Neural cell (in vitro differentiated cells): Measurements from ENCODE around the gene SNAPC2. TPM values are rescaled to one million over a fixed set of nuclear protein-coding genes. Genes with fewer than 3 reads are reported as not detected.

Experiments
- H2AFZ ChIP-seq: fragments of 200-600, 300-800 bp; sonication (generic), shearing (Covaris generic); 2 replicates; pipeline ENCODE4 v1.6.0; 2014; ENCODE audit warnings: low read depth, mild to moderate bottlenecking, antibody characterized with exemption, low read length, moderate library complexity
- H3F3A ChIP-seq: fragments of 200-600 bp; shearing (Covaris generic); 2 replicates; pipeline ENCODE4 v1.6.1; 2016; ENCODE audit warnings: mild to moderate bottlenecking, moderate library complexity, mixed read lengths, antibody characterized with exemption, low read length; ENCODE audit not compliant: insufficient read depth, poor library complexity, severe bottlenecking
- H3K27ac ChIP-seq: fragments of 200-600, 300-800 bp; sonication (generic), shearing (Covaris generic); 2 replicates; pipeline ENCODE4 v1.5.1; 2014; ENCODE audit warnings: mild to moderate bottlenecking, low read length, moderate library complexity
- H3K27me3 ChIP-seq: fragments of 300-800, 200-600 bp; sonication (generic), shearing (Covaris generic); 2 replicates; pipeline ENCODE4 v1.6.0; 2014; ENCODE audit warnings: mild to moderate bottlenecking, low read depth, low read length, moderate library complexity; ENCODE audit not compliant: insufficient read depth
- H3K36me3 ChIP-seq: fragments of 300-800, 200-600 bp; sonication (generic), shearing (Covaris generic); 2 replicates; pipeline ENCODE4 v1.5.1; 2014; ENCODE audit warnings: mild to moderate bottlenecking, antibody characterized with exemption, low read length, moderate library complexity; ENCODE audit not compliant: insufficient read depth
- H3K4me2 ChIP-seq: fragments of 300-800, 200-600 bp; sonication (generic), shearing (Covaris generic); 2 replicates; pipeline ENCODE4 v1.6.0; 2014; ENCODE audit warnings: mild to moderate bottlenecking, low read length
- H3K4me3 ChIP-seq: fragments of 300-800, 200-600 bp; sonication (generic), shearing (Covaris generic); 2 replicates; pipeline ENCODE4 v1.5.1; 2014; ENCODE audit warnings: mild to moderate bottlenecking, low read length, moderate library complexity
- H3K79me2 ChIP-seq: fragments of 200-600 bp; shearing (Covaris generic); replicated peaks from 2 replicates; pipeline ENCODE4 v1.6.0; 2014; ENCODE audit warnings: mild to moderate bottlenecking, low read length, moderate library complexity; ENCODE audit not compliant: insufficient read depth
- H3K9ac ChIP-seq: fragments of 300-800, 200-600 bp; sonication (generic), shearing (Covaris generic); 2 replicates; pipeline ENCODE4 v1.6.1; 2016; ENCODE audit warnings: mild to moderate bottlenecking, low read length, mixed read lengths
- H3K9me2 ChIP-seq: fragments of 200-600 bp; shearing (Covaris generic); 2 replicates; pipeline ENCODE4 v1.6.1; 2016; ENCODE audit warnings: mild to moderate bottlenecking, low read length, mixed read lengths; ENCODE audit not compliant: insufficient read depth
- H3K9me3 ChIP-seq: fragments of 200-600, 300-800 bp; sonication (generic), shearing (Covaris generic); 2 replicates; pipeline ENCODE4 v1.6.1; 2016; ENCODE audit warnings: mild to moderate bottlenecking, mixed run types, low read length, moderate library complexity, mixed read lengths
- H4K20me1 ChIP-seq: fragments of 200-600 bp; shearing (Covaris generic); 2 replicates; pipeline ENCODE4 v1.6.1; 2016; ENCODE audit warnings: mild to moderate bottlenecking, mixed run types; ENCODE audit not compliant: insufficient read depth
- EP300 ChIP-seq: fragments of 450-650 bp; conservative IDR thresholded peaks from 2 replicates; pipeline ENCODE4 v1.6.1; 2014; ENCODE audit warnings: antibody characterized with exemption, mild to moderate bottlenecking, moderate library complexity; ENCODE audit not compliant: poor library complexity, severe bottlenecking
- EZH2 ChIP-seq: fragments of 200-600, 300-800 bp; shearing (Covaris generic), sonication (generic); IDR thresholded peaks from 2 replicates; pipeline ENCODE4 v1.6.1; 2014; ENCODE audit warnings: antibody characterized with exemption, low read length, borderline replicate concordance, mild to moderate bottlenecking; ENCODE audit not compliant: insufficient read depth, poor library complexity, severe bottlenecking
- MXI1 ChIP-seq: fragments of 450-650 bp; conservative IDR thresholded peaks from 2 replicates; pipeline ENCODE4 v1.6.1; 2014; ENCODE audit warnings: antibody characterized with exemption, mild to moderate bottlenecking; ENCODE audit not compliant: poor library complexity, severe bottlenecking
- POLR2AphosphoS5 ChIP-seq: IDR thresholded peaks from 2 replicates; pipeline ENCODE4 v1.6.1; 2012
- RAD21 ChIP-seq: fragments of 450-650 bp; conservative IDR thresholded peaks from 2 replicates; pipeline ENCODE4 v1.6.1; 2014; ENCODE audit warnings: antibody characterized with exemption, mild to moderate bottlenecking, moderate library complexity
- SMC3 ChIP-seq: fragments of 450-650 bp; conservative IDR thresholded peaks from 2 replicates; pipeline ENCODE4 v1.6.1; 2014; ENCODE audit warnings: antibody characterized with exemption, mild to moderate bottlenecking, moderate library complexity; ENCODE audit not compliant: poor library complexity
- TAF1 ChIP-seq: IDR thresholded peaks from 2 replicates; pipeline ENCODE4 v1.6.1; 2012; ENCODE audit warnings: low read depth
- polyA minus RNA-seq: library from RNA; depleted of rRNA, polyadenylated mRNA; stranded (reverse); fragments of >200 nt; gene quantifications from 2 replicates; pipeline ENCODE4 v1.2.3, GENCODE V29; 2014
- polyA plus RNA-seq: library from polyadenylated mRNA; depleted of rRNA; stranded (reverse); fragments of >200 nt; gene quantifications from 2 replicates; pipeline ENCODE4 v1.2.3, GENCODE V29; 2014
- TF ChIP-seq, protein P1 (sequence below): IDR thresholded peaks from 2 replicates; pipeline ENCODE4 v1.6.1; 2012; ENCODE audit warnings: borderline replicate concordance
- TF ChIP-seq, protein P2 (sequence below): fragments of 450-650 bp; IDR thresholded peaks from 2 replicates; pipeline ENCODE4 v1.5.1; 2014; ENCODE audit warnings: antibody characterized with exemption, mild to moderate bottlenecking, moderate library complexity; ENCODE audit not compliant: poor library complexity, severe bottlenecking

Gene SNAPC2, protein sequence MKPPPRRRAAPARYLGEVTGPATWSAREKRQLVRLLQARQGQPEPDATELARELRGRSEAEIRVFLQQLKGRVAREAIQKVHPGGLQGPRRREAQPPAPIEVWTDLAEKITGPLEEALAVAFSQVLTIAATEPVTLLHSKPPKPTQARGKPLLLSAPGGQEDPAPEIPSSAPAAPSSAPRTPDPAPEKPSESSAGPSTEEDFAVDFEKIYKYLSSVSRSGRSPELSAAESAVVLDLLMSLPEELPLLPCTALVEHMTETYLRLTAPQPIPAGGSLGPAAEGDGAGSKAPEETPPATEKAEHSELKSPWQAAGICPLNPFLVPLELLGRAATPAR
- polyA plus RNA-seq, result 12.8 and 13.2 TPM in 2 replicates
- 10.5 and 11.3 TPM in 2 replicates for polyA minus RNA-seq

DNA sequence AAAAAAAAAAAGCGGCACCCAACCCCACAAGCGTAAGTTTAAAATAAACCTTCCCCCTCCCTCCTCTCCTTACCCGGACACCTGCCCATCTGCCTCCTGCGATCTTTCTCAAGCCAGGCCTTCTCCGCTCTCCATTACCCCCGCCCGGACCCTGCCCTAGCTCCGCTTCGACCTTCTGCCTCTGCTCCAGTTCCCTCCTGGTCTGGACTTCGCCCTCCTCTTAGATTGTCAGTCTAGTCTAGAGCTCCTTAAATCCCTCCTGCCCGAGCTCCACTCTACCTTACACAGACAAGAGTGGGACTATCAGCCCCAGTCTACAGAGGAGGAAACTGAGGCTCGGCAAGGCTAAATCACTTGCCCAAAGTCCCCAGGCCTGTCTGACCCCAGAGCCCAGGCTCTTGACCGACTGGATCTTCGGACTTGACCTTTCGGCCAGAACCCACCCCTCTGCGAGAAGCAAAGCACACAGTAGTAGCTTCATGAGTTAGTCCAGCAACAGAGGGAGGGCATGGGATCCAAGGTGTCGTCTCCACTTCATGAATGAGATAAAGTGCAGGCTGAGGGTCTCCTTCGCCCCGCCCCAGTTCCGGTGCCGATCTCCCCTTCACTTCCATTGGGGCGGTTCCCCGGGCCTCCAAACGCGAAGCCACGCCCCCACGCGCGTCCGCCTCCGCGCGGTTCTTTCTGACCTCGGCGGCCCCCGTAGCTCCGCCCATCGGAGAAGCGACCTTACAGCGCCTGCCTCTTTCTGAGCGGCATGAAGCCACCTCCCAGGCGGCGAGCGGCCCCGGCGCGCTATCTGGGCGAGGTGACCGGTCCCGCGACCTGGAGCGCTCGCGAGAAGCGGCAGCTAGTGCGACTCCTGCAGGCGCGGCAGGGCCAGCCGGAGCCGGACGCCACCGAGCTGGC, at the start of gene SNAPC2:
SNAPC2 (plus strand) TSS at position 729 of the 909 bp plus-strand sequence; CDS start at position 758, 29 bp downstream.
- Histone ChIP-seq H3K27me3 (peaks cover 40% of the 10 kb centered on the region), H3K4me2 (peak within 1 kb of the TSS; percentile 62), H3F3A (no peaks in the 10 kb centered on the region), H4K20me1 (peaks cover 10% of the 10 kb centered on the region), H3K4me3 (peak within 1 kb of the TSS; percentile 85), H3K9ac (peak within 1 kb of the TSS; percentile 85), H3K9me3 (no peaks in the 10 kb centered on the region), H3K9me2 (no peaks in the 10 kb centered on the region), H3K79me2 (peaks cover 12% of the 10 kb centered on the region), H3K27ac (peak within 1 kb of the TSS; percentile 81), H2AFZ (peak within 1 kb of the TSS; percentile 33), H3K36me3 (no peaks in the 10 kb centered on the region)
- TF ChIP-seq RAD21 (peak; percentile 23), MXI1 (peak; percentile 83), POLR2AphosphoS5 (peak; percentile 82), EP300 (no peak)
- TF ChIP-seq, protein P1, sequence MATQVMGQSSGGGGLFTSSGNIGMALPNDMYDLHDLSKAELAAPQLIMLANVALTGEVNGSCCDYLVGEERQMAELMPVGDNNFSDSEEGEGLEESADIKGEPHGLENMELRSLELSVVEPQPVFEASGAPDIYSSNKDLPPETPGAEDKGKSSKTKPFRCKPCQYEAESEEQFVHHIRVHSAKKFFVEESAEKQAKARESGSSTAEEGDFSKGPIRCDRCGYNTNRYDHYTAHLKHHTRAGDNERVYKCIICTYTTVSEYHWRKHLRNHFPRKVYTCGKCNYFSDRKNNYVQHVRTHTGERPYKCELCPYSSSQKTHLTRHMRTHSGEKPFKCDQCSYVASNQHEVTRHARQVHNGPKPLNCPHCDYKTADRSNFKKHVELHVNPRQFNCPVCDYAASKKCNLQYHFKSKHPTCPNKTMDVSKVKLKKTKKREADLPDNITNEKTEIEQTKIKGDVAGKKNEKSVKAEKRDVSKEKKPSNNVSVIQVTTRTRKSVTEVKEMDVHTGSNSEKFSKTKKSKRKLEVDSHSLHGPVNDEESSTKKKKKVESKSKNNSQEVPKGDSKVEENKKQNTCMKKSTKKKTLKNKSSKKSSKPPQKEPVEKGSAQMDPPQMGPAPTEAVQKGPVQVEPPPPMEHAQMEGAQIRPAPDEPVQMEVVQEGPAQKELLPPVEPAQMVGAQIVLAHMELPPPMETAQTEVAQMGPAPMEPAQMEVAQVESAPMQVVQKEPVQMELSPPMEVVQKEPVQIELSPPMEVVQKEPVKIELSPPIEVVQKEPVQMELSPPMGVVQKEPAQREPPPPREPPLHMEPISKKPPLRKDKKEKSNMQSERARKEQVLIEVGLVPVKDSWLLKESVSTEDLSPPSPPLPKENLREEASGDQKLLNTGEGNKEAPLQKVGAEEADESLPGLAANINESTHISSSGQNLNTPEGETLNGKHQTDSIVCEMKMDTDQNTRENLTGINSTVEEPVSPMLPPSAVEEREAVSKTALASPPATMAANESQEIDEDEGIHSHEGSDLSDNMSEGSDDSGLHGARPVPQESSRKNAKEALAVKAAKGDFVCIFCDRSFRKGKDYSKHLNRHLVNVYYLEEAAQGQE, result no peak
- TF ChIP-seq, protein P2, sequence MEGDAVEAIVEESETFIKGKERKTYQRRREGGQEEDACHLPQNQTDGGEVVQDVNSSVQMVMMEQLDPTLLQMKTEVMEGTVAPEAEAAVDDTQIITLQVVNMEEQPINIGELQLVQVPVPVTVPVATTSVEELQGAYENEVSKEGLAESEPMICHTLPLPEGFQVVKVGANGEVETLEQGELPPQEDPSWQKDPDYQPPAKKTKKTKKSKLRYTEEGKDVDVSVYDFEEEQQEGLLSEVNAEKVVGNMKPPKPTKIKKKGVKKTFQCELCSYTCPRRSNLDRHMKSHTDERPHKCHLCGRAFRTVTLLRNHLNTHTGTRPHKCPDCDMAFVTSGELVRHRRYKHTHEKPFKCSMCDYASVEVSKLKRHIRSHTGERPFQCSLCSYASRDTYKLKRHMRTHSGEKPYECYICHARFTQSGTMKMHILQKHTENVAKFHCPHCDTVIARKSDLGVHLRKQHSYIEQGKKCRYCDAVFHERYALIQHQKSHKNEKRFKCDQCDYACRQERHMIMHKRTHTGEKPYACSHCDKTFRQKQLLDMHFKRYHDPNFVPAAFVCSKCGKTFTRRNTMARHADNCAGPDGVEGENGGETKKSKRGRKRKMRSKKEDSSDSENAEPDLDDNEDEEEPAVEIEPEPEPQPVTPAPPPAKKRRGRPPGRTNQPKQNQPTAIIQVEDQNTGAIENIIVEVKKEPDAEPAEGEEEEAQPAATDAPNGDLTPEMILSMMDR, result peak; percentile 49

DNA sequence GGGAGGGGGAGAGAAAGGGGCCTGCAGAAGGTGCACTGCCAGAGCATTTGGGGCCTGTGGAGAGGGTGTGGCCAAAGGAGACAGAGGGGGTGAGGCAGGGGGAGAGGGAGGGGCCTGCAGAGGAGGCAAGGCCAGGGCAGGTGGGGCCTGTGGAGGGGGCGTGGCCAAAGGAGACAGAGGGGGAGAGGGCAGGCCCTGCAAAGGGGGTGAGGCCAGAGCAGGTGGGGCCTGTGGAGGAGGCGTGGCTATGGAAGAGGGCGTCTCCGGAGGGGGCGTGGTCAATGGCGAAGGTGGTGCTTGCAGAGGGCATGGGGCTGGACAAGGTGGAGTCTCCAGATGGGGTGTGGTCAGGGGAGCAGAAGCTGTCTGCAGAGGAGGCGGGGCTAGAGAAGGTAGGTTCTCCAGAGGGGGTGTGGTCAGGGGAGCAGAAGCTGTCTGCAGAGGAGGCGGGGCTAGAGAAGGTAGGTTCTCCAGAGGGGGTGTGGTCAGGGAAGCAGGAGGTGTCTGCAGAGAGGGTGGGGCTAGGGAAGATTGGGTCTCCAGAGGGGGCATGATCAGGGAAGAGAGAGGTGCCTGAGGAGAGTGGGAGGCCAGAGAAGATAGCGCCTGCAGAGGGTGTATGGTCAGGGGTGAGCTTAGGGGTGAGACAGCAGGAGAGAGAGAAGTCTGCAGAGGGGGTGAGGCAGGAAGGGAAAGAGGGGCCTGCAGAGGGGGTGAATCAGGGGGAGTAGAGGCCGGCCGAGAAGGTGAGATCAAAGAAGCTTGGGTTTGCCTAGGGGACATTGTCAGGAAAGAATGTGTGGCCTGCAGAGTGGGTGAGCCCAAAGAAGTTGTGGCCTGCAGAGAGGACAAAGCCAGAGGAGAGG, 49.3 kb upstream of the SNAPC2 start:
- Histone ChIP-seq H3F3A (peaks cover 6% of the 10 kb centered on the region), H2AFZ (no peak overlapping the region), H3K9me2 (no peaks in the 10 kb centered on the region), H3K9ac (no peak overlapping the region), H3K9me3 (no peaks in the 10 kb centered on the region), H3K4me2 (no peak overlapping the region), H3K4me3 (no peak overlapping the region), H3K27ac (no peak overlapping the region), H3K27me3 (no peaks in the 10 kb centered on the region), H3K79me2 (peaks cover 13% of the 10 kb centered on the region), H4K20me1 (no peaks in the 10 kb centered on the region), H3K36me3 (no peaks in the 10 kb centered on the region)
- TF ChIP-seq RAD21, result no peak
- TF ChIP-seq POLR2AphosphoS5, result peak; percentile 9
- no peak for TF ChIP-seq EP300
- TF ChIP-seq, protein P2, result no peak
- no peak for TF ChIP-seq SMC3
- no peak for TF ChIP-seq MXI1
- no peak for TF ChIP-seq TAF1
- TF ChIP-seq EZH2, result no peak
